GM19395 (cell line): Measurements from ENCODE around the gene TP53AIP1.

Experiments used
- ATAC-seq: cut with Tn5 transposase; IDR thresholded peaks from one replicate; pipeline ENCODE4 v1.9.1; 2021; ENCODE audit warnings: mild to moderate bottlenecking, moderate library complexity; ENCODE audit not compliant: unreplicated experiment

TP53AIP1 gene

GRCh38 chr11:128908391-128909246 lies 34.1 kb downstream of the TP53AIP1 start:
- no peak for ATAC-seq

- no peak for ATAC-seq
Measured at GRCh38 chr11:128907585-128907984, 35.1 kb downstream of the TP53AIP1 start.

- no peak for ATAC-seq
Measured at GRCh38 chr11:128906185-128907050, 36.3 kb downstream of the TP53AIP1 start.

GRCh38 chr11:128905345-128906184 lies 37.1 kb downstream of the TP53AIP1 start:
- peak; percentile 58 for ATAC-seq

GRCh38 chr11:128904656-128905344 lies 37.9 kb downstream of the TP53AIP1 start:
- ATAC-seq, result peak; percentile 37

GRCh38 chr11:128904303-128904655 lies 38.4 kb downstream of the TP53AIP1 start:
- no peak for ATAC-seq

- ATAC-seq, result no peak
Measured at GRCh38 chr11:128903248-128904061, 39.2 kb downstream of the TP53AIP1 start.

- no peak for ATAC-seq
Measured at GRCh38 chr11:128902515-128903066, 40.1 kb downstream of the TP53AIP1 start.

GRCh38 chr11:128901653-128902514 lies 40.8 kb downstream of the TP53AIP1 start:
- no peak for ATAC-seq

- ATAC-seq, result no peak
Measured at GRCh38 chr11:128900468-128900867, 42.2 kb downstream of the TP53AIP1 start.

- ATAC-seq, result no peak
Measured at GRCh38 chr11:128898580-128899344, 43.9 kb downstream of the TP53AIP1 start.

- ATAC-seq, result no peak
Measured at GRCh38 chr11:128897826-128898225, 44.8 kb downstream of the TP53AIP1 start.

- no peak for ATAC-seq
Measured at GRCh38 chr11:128896356-128896755, 46.3 kb downstream of the TP53AIP1 start.

- no peak for ATAC-seq
Measured at GRCh38 chr11:128895526-128895925, 47.1 kb downstream of the TP53AIP1 start.

- no peak for ATAC-seq
Measured at GRCh38 chr11:128894685-128895084, 48.0 kb downstream of the TP53AIP1 start.

- ATAC-seq, result peak; percentile 12
Measured at GRCh38 chr11:128894286-128894681, 48.4 kb downstream of the TP53AIP1 start.

GRCh38 chr11:128893578-128894285 lies 48.9 kb downstream of the TP53AIP1 start:
- ATAC-seq, result peak; percentile 84
